GM12873 (cell line): ENCODE results near the gene CEACAM1.

Source experiments
- TF ChIP-seq, protein P1 (sequence below): IDR thresholded peaks from 2 replicates; pipeline ENCODE4 v1.5.1; 2012; ENCODE audit warnings: low read depth, mild to moderate bottlenecking, moderate library complexity, low read length, control low read depth; ENCODE audit not compliant: insufficient read depth; ENCODE audit errors: missing control alignments

CEACAM1 gene

DNA sequence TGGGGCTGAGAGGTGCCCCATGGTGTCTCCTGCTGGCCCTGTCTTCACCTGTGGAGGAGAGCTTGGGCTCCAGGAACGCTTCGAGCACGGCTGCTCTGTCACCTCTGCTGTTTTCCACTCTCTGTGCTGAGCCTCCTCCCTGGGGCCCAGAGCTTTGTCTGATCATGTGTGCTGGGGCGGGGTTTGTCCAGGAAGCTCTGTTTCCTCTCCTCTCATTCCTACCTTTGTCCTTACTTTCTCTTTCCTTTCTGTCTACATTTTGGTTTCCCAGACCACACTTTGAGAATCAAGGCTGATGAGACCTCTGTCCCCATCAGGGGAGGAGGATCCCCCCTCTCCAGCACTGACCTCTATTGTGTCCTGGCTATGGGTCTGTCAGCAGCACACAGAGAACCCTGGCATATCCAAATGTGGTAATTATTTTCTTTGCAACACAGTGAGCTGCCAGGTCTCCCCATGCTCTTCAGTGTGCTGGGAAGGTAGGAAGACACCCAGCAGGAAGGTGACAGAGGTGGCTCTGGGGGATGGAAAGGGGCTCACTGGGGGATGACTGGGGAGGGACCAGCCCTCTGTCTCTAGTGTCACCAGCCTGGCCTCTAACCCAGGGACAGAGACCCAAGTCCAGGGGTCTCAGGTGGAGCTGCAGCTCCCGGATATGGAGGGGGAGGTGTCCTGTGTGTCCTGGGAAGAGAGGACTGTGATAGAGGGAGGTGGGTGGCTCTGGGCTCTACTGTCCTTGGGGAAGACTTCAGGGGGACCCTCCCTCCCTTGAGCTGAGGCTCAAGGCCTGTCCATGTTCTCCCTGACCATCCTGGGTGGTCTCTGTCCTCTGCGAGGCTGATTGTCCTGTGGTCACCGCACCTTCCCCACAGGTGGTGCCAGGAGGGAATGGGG is at the start of gene CEACAM1:
Gene CEACAM1 (minus strand): TSS at position 128 of the 894 bp plus-strand sequence. CDS start 107 bp downstream, at position 21.
- TF ChIP-seq, protein P1, sequence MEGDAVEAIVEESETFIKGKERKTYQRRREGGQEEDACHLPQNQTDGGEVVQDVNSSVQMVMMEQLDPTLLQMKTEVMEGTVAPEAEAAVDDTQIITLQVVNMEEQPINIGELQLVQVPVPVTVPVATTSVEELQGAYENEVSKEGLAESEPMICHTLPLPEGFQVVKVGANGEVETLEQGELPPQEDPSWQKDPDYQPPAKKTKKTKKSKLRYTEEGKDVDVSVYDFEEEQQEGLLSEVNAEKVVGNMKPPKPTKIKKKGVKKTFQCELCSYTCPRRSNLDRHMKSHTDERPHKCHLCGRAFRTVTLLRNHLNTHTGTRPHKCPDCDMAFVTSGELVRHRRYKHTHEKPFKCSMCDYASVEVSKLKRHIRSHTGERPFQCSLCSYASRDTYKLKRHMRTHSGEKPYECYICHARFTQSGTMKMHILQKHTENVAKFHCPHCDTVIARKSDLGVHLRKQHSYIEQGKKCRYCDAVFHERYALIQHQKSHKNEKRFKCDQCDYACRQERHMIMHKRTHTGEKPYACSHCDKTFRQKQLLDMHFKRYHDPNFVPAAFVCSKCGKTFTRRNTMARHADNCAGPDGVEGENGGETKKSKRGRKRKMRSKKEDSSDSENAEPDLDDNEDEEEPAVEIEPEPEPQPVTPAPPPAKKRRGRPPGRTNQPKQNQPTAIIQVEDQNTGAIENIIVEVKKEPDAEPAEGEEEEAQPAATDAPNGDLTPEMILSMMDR, result no peak

GRCh38 chr19:42577016-42577415 is 48.7 kb upstream of the CEACAM1 start:
- TF ChIP-seq, protein P1, result no peak

- TF ChIP-seq, protein P1, result no peak
These were observed 48.0 kb upstream of the CEACAM1 start for GRCh38 chr19:42576241-42576640.

GRCh38 chr19:42573642-42574041 is 45.4 kb upstream of the CEACAM1 start:
- TF ChIP-seq, protein P1, result no peak

DNA sequence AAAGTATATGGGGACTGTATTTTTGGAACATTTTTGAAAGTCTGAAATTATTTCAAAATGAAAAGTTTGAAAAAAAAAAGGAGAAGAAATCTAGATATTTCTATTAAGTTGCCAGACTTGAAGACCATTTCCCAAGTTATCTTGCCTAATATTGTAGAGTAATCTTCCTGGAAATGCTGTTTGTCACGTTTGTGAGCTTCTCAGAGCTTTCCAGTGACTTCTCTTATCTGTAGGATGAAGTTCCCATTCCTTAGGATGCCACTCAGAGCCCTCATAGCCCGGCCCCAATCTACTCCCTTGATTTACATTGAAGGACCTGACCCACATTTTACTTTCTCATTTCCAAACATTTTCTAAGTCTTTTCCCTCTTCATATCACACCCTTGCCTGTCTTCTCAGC is 42.8 kb upstream of the CEACAM1 start:
- TF ChIP-seq, protein P1, result no peak

DNA sequence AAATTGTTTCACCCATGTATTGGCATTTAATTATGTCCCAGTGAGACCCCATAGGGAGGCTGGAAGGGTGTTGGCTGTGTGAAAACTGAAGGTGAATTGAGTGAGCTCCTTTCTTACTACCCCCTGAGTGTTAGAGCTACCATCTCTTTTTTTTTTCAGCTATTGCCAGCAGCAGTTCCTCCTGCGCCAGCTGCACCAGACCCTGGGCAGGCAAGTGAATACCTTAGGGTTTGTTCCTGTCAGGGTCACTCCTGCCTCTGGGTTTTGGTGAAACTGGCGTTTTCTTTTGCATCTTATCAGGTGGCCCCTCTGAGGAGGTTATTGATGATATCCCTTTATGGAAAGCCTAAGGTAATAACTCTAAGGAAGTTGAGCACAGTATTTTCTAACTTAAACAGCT is 40.9 kb upstream of the CEACAM1 start:
- TF ChIP-seq, protein P1, result no peak

DNA sequence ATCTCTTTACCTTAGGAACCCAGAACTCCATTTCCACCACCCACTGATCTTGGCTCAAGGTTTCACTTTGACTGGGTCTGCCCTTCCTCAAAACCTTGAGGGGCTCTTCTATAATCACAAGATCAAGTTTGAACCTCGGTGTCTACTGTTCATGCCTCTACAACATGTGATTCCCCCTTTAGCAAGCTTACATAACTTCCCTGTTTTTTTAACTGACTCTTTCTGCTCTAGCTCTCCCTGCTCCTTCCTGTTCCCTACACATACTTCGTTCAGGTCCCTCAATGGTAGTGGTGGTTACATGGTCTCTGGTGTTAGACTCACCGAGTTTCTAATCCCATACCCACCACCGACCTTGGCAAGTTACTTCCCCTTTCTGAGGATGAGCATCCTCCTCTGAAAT is 39.7 kb upstream of the CEACAM1 start:
- TF ChIP-seq, protein P1, result no peak
